Right renal pelvis (tissue), 4 donors: ENCODE data around the gene BCAP29. TPM values are rescaled to one million over a fixed set of nuclear protein-coding genes. Genes with fewer than 3 reads are reported as not detected.

ENCODE experiments used
- DNase-seq, 4 donors: peaks; one replicate each; pipeline ENCODE4 v3.0.0-alpha.2; 2013; ENCODE audit warnings: low read depth in 4 of 4, low spot score in 3 of 4, missing footprints in 1 of 4
- polyA plus RNA-seq, 4 donors: library from polyadenylated mRNA; unstranded; fragments of 120-200 nt; gene quantifications; one replicate each; pipeline ENCODE4 v1.2.1, GENCODE V29; 2013; ENCODE audit not compliant: insufficient read length in 4 of 4

The BCAP29 gene
- polyA plus RNA-seq, 4 donors: 47.8 to 73.1 (median 61.8) TPM

GRCh38 chr7:107661081-107661864 is 81.2 kb downstream of the BCAP29 start:
- peak in 3 of 4 donors; percentile 25 to 49 (median 27) for DNase-seq

- no peak for DNase-seq
Measured at GRCh38 chr7:107661865-107662379, 81.9 kb downstream of the BCAP29 start.

GRCh38 chr7:107663196-107663595 is 83.2 kb downstream of the BCAP29 start:
- DNase-seq: no peak

GRCh38 chr7:107666790-107667189 is 86.7 kb downstream of the BCAP29 start:
- DNase-seq: no peak

- no peak for DNase-seq
Measured at GRCh38 chr7:107667341-107667740, 87.3 kb downstream of the BCAP29 start.

GRCh38 chr7:107668296-107668695 is 88.2 kb downstream of the BCAP29 start:
- no peak for DNase-seq

Other genes with a start within 250 kb of the BCAP29 start
- gene GPR22, start 110.2 kb upstream of the BCAP29 start, polyA plus RNA-seq: under 1 TPM; 0.07 to 0.48 (median 0.28) TPM
- 10 to 100 TPM; 27.3 to 39.2 (median 36.4) TPM for gene COG5, start 16.3 kb upstream of the BCAP29 start, polyA plus RNA-seq
- 10 to 100 TPM; 13.5 to 19.5 (median 17.9) TPM for gene DUS4L, start 16.3 kb upstream of the BCAP29 start, polyA plus RNA-seq
- 1 to 10 TPM; 2.6 to 7.9 (median 3.4) TPM for gene SLC26A4, start 80.6 kb downstream of the BCAP29 start, polyA plus RNA-seq
- gene CBLL1, start 163.9 kb downstream of the BCAP29 start, polyA plus RNA-seq: 10 to 100 TPM; 24.9 to 36.4 (median 35.1) TPM
- under 1 TPM; 0.11 to 0.35 (median 0.21) TPM for gene SLC26A3, start 223.0 kb downstream of the BCAP29 start, polyA plus RNA-seq